B cell (primary cell): ENCODE measurements around the gene RASGRP4. TPM values are rescaled to one million over a fixed set of nuclear protein-coding genes. Genes with fewer than 3 reads are reported as not detected.

Experiments used
- ATAC-seq: fragments of 200-7000 bp; cut with Tn5 transposase; one replicate; pipeline ENCODE4 v1.10.0; 2021; ENCODE audit warnings: low read depth, mild to moderate bottlenecking, moderate number of reproducible peaks, moderate library complexity
- CTCF ChIA-PET: fragments of 350-600 bp; sonication (Branson Sonifier 250); formaldehyde crosslinking; loops from one replicate; lab custom pipeline; 2021; ENCODE audit warnings: antibody characterized with exemption, inconsistent platforms; lab: Charles Lee
- POLR2A ChIA-PET: fragments of 350-600 bp; sonication (Branson Sonifier 250); formaldehyde crosslinking; loops from one replicate; lab custom pipeline; 2021; ENCODE audit warnings: antibody characterized with exemption; lab: Charles Lee
- DNase-seq: peaks from one replicate; pipeline ENCODE4 v3.0.0; 2013
- H2AFZ ChIP-seq: 2 replicates; pipeline ENCODE4 v1.6.1; 2012; ENCODE audit warnings: mild to moderate bottlenecking, low read depth, low read length; ENCODE audit not compliant: insufficient read depth, poor library complexity, severe bottlenecking
- H3K27ac ChIP-seq, 2 donors: 1 replicate in 1 of 2; 2 replicates in 1 of 2; pipeline ENCODE4 v1.5.1; 2012 to 2013; ENCODE audit warnings: low read length in 2 of 2, mild to moderate bottlenecking in 2 of 2, moderate library complexity in 1 of 2
- H3K27me3 ChIP-seq, 4 experiments: fragments of 200-600 bp in 1 of 4; sonication (generic) in 1 of 4; replicated peaks in 1 of 4; 1 replicate in 2 of 4; 2 replicates in 2 of 4; pipeline versions ENCODE4 v1.6.1 to v1.7.0; 2013 to 2016; ENCODE audit warnings: low read length in 3 of 4, mild to moderate bottlenecking in 2 of 4, mixed read lengths in 1 of 4, moderate library complexity in 1 of 4; ENCODE audit not compliant: insufficient read depth in 4 of 4, control insufficient read depth in 3 of 4; ENCODE audit errors: control extremely low read depth in 1 of 4
- H3K36me3 ChIP-seq, 2 experiments: replicated peaks in 1 of 2; 1 replicate in 1 of 2; 2 replicates in 1 of 2; pipeline versions ENCODE4 v1.6.1 to v1.7.1; 2013; ENCODE audit warnings: low read length in 1 of 2; ENCODE audit not compliant: insufficient read depth in 2 of 2, control insufficient read depth in 1 of 2; ENCODE audit errors: control extremely low read depth in 1 of 2, extremely low read depth in 1 of 2
- H3K4me1 ChIP-seq, 2 donors: fragments of 200-600 bp in 1 of 2; sonication (generic) in 1 of 2; 1 replicate in 1 of 2; 2 replicates in 1 of 2; pipeline versions ENCODE4 v1.5.1 to v1.6.1; 2013 to 2017; ENCODE audit warnings: low read length in 2 of 2; ENCODE audit not compliant: control insufficient read depth in 2 of 2, insufficient read depth in 2 of 2
- H3K4me2 ChIP-seq: replicated peaks from 2 replicates; pipeline ENCODE3; 2012; ENCODE audit warnings: mild to moderate bottlenecking, low read depth, low read length; ENCODE audit not compliant: poor library complexity, severe bottlenecking
- H3K4me3 ChIP-seq, 5 experiments: fragments of 200-600 bp in 1 of 5; sonication (generic) in 1 of 5; 1 replicate in 3 of 5; 2 replicates in 2 of 5; pipeline versions ENCODE4 v1.5.1 to v1.7.0; 2011 to 2016; ENCODE audit warnings: low read length in 4 of 5, mild to moderate bottlenecking in 4 of 5, low read depth in 2 of 5, control low read depth in 1 of 5, moderate library complexity in 1 of 5; ENCODE audit not compliant: insufficient read depth in 1 of 5; ENCODE audit errors: control extremely low read depth in 1 of 5, extremely low read depth in 1 of 5
- H3K79me2 ChIP-seq: fragments of 200-600 bp; sonication (generic); one replicate; pipeline ENCODE4 v1.6.0; 2016; ENCODE audit warnings: low read length; ENCODE audit not compliant: control insufficient read depth, insufficient read depth
- H3K9ac ChIP-seq: fragments of 200-600 bp; sonication (generic); 2 replicates; pipeline ENCODE4 v1.6.1; 2017; ENCODE audit warnings: mild to moderate bottlenecking, low read length, moderate library complexity
- H3K9me3 ChIP-seq, 3 donors: one replicate each; pipeline versions ENCODE4 v1.6.1 to v1.7.1; 2013; ENCODE audit warnings: low read length in 2 of 3; ENCODE audit not compliant: control insufficient read depth in 2 of 3, insufficient read depth in 1 of 3; ENCODE audit errors: control extremely low read depth in 1 of 3
- H4K20me1 ChIP-seq: 2 replicates; pipeline ENCODE4 v1.6.0; 2012; ENCODE audit warnings: mild to moderate bottlenecking, low read length; ENCODE audit not compliant: insufficient read depth, control insufficient read depth, poor library complexity, severe bottlenecking
- H3K27ac Mint-ChIP-seq: one replicate; pipeline ENCODE4 v1.8.0; 2021; ENCODE audit warnings: mixed read lengths
- H3K27me3 Mint-ChIP-seq: one replicate; pipeline ENCODE4 v1.8.0; 2021; ENCODE audit warnings: mixed read lengths
- H3K4me1 Mint-ChIP-seq: one replicate; pipeline ENCODE4 v1.8.0; 2021; ENCODE audit warnings: mixed read lengths
- H3K4me3 Mint-ChIP-seq: one replicate; pipeline ENCODE4 v1.8.0; 2021; ENCODE audit warnings: mixed read lengths
- H3K9me3 Mint-ChIP-seq: one replicate; pipeline ENCODE4 v1.8.0; 2022; ENCODE audit warnings: mixed read lengths; ENCODE audit not compliant: insufficient read depth
- CTCF ChIP-seq: fragments of 200-600 bp; IDR thresholded peaks from one replicate; pipeline ENCODE4 v1.8.0; 2022; ENCODE audit warnings: antibody characterized with exemption, mild to moderate bottlenecking
- WGBS: methylation state at CpG from one replicate; pipeline ENCODE4 v1.1.5; 2013; ENCODE audit warnings: missing lambda C conversion rate; ENCODE audit not compliant: insufficient coverage; 5-methylcytosine and 5-hydroxymethylcytosine counted together
- intact Hi-C: fragments of 100-400 bp; cut with micrococcal nuclease; formaldehyde crosslinking; loops from one replicate; pipeline ENCODE4 v1.10.0; 2022
- polyA plus RNA-seq: library from polyadenylated mRNA; depleted of rRNA; stranded (reverse); fragments of >200 nt; gene quantifications from 2 replicates; pipeline ENCODE4 v1.2.3, GENCODE V29; 2012
- total RNA-seq, 2 donors: library from RNA; stranded (reverse); fragments of 120-200 nt in 1 of 2; gene quantifications; 1 replicate in 1 of 2; 2 replicates in 1 of 2; pipeline versions ENCODE4 v1.2.3 to v1.2.4, GENCODE V29; 2013 to 2022

The RASGRP4 gene
- total and polyA plus RNA-seq, 2 donors (not counting 1 experiment from before 2014, with no cell fraction given): 0.20 to 0.98 TPM

DNA sequence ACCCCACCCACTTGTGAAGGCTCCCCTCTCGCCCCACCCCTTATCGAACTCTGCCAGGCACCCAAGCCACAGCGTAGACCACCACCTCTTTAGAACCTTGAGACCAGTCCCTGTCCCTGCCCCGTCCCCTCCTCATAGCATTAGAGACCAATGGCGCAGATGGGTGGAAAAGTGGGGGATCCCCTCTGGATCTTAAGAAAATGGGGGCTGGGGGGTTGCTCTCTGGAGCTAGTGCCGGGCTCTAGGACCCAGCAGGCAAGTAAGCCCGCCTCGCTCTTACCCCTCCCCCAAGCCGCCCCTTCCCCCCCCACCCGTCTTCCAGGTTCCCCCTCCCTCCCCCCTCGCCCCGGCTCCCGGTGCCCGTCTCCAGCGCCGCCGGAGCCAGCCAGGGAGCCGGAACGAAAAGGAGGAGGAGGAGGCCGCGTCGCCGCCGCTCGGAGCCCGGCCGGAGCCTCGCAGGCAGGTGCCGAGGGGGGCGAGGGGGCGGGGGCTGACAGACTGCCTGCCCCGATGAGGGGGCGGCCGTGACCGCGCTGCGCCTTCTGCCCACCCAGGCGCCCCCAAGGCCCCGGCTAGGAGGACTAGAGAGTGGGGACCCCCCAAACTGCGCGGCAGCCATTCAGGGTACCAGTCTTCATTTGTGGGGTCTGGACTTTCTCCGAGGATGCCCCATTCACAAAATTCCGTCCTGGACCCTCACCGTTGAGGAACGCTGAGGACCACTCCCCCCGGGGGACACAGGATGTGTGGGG is 37.5 kb downstream of the RASGRP4 start, which contains the start of gene SPRED3:
TSS of gene SPRED3 (plus strand) at position 349 of the 752 bp plus-strand sequence. CDS start 1,606 bp downstream, outside the sequence.
- Histone ChIP-seq H3K27ac (no peak within 1 kb of the TSS), H3K4me2 (peak within 1 kb of the TSS; percentile 97), H3K36me3 (peaks cover 0 to 14% of the 10 kb centered on the region in 2 experiments), H3K9ac (peak within 1 kb of the TSS; percentile 69), H3K27me3 (peaks cover 0 to 49% (median 22%) of the 10 kb centered on the region in 4 experiments), H3K9me3 (peaks cover 0 to 30% (median 0%) of the 10 kb centered on the region in 3 donors), H3K4me3 (peak within 1 kb of the TSS; percentile 11 to 77 (median 41)), H4K20me1 (peaks cover 45% of the 10 kb centered on the region), H2AFZ (peak within 1 kb of the TSS; percentile 53), H3K79me2 (no peaks in the 10 kb centered on the region), H3K4me1 (peaks cover 36% of the 10 kb centered on the region in 2 donors)
- ChIA-PET CTCF (interaction anchor here (1.1 to 2.3 kb wide), 3 partner anchors 9 to 53 kb away, joined by 3 to 20 read pairs (median 4); partner anchors contain the start of genes CATSPERG and FAM98C), POLR2A (interaction anchor here (0.6 to 2.5 kb wide), 6 partner anchors 12 to 27 kb away, joined by 3 to 11 read pairs (median 5); partner anchors contain the start of genes FAM98C and PSMD8)
- no peak for ATAC-seq
- Mint-ChIP-seq H3K4me3 (peak within 1 kb of the TSS; percentile 97), H3K27ac (peak within 1 kb of the TSS; percentile 75), H3K9me3 (no peaks in the 10 kb centered on the region), H3K27me3 (peaks cover 29% of the 10 kb centered on the region), H3K4me1 (peaks cover 31% of the 10 kb centered on the region)
- DNase-seq: peak; percentile 34
- intact Hi-C loops: loop anchor here (1.0 to 5.0 kb wide), 2 partner anchors 52 to 229 kb away; partner anchors contain the start of genes EIF3K and MAP4K1
- TF ChIP-seq CTCF: no peak
- WGBS: under 1% methylated on average over 36 of the region's 46 CpGs
